HG03378 (cell line): ENCODE results near the gene VEGFC.

Experiments used
- ATAC-seq: cut with Tn5 transposase; IDR thresholded peaks from one replicate; pipeline ENCODE4 v1.9.1; 2021; ENCODE audit warnings: mild to moderate bottlenecking, moderate library complexity; ENCODE audit not compliant: unreplicated experiment

Gene VEGFC

DNA sequence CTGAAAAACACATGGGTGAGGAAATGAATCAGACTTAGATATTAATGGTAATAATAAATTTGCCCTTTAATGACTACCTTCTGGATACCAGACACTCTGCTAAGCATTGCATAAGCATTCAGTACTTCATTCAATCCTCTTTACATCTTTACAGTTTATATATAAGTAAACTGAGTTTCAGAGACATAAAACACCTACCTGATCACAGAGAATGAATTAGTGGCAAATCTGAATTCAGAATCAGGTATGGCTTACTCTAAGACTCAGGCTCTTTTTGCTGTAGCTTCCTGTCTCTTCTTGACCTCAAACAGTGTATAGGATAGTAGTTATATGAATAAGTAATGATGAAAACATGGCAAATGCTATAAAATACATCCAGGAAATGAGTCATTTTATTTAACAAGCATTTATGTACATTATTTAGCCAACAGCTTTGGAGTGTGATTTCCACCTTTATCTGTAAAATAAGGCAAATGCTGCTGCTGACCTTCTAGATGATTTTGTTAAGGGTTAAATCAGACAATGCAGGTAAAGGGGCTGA, 83.9 kb downstream of the VEGFC start:
- ATAC-seq, result no peak

DNA sequence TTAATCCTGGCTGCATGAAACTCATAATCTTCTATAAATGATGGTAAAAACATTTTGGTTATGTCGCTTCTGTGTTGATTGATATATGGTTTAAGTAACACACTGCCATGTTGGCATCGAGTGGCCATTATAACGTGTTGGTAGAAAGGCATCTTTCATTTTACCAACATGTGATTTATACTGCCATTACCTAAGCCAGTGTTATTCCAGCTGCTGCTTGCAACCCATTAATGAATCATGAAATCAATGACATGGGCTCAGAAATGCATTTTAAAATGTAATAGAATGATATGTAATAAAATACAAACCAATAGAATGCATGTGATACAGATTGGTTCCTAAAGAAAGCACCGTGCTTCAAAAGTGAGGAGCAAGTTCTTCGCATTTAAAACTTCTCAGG, 102.0 kb downstream of the VEGFC start:
- ATAC-seq, result no peak

GRCh38 chr4:176680668-176681180, 112.0 kb downstream of the VEGFC start:
- no peak for ATAC-seq

DNA sequence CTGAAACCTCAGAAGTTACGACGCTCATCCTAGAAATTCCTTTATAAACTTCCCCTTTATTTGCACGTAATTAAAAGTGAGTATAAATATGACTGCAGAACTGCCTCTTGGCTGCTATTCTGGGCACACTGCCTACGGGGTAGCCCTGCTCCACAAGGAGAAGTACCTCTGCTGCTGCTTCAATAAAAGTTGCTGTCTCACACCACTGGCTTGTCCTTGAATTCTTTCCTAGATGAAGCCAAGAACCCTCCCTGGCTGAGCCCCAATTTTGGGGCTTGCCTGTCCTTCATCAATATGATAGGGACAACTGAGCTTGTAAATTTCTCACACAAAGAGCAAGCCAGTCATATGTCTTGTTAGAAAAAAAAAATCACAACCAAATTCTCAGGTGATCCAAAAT, 115.8 kb downstream of the VEGFC start:
- no peak for ATAC-seq

GRCh38 chr4:176675810-176676209, 116.9 kb downstream of the VEGFC start:
- ATAC-seq, result no peak

DNA sequence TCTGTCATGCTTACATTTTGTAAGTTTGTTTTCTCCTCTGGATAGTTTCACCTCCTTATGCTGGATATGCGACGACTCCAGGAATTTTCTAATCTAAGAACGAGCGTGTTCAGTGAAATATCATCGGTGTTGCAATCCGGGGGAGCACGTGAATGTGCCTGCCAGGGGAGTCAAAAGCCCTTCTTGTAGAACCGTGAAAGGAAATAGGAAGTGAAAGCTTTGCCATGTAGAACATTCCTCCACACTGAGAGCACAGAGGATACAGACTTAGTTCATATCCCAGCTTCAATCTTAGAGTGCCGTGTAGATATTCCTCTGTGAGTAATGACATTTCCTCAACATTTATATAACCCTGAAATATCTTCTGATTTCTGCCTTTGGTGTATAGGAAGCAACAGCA, 121.2 kb downstream of the VEGFC start:
- no peak for ATAC-seq

GRCh38 chr4:176668324-176668723, 124.4 kb downstream of the VEGFC start:
- no peak for ATAC-seq

DNA sequence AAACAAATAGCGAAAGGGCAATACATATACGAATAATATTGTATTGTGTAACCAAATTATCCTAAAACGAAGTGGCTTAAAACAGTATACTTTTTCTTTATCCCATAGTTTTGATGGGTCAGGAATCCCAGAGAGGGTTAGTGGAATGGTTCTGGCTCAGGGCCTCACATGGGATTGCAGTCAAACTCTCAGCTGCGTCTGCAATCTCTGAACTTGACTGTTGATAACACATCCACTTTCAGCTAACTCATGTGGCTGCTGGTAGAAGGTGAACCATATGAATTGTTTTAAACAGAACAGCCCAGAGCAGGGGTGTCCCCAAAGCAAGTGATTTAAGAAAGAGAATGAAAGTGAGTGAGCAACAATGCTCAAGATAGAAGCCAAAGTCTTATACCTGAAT, 127.8 kb downstream of the VEGFC start:
- no peak for ATAC-seq

GRCh38 chr4:176660561-176660960, 132.2 kb downstream of the VEGFC start:
- no peak for ATAC-seq

- ATAC-seq, result no peak
These were observed 136.6 kb downstream of the VEGFC start for GRCh38 chr4:176656108-176656507.

GRCh38 chr4:176654565-176655216, 138.0 kb downstream of the VEGFC start:
- ATAC-seq, result no peak

GRCh38 chr4:176653401-176654220, 139.1 kb downstream of the VEGFC start:
- ATAC-seq, result no peak

- no peak for ATAC-seq
These were observed 146.4 kb downstream of the VEGFC start for GRCh38 chr4:176646311-176646710.

- no peak for ATAC-seq
These were observed 147.3 kb downstream of the VEGFC start for GRCh38 chr4:176645246-176645960.

GRCh38 chr4:176642472-176642871, 150.2 kb downstream of the VEGFC start:
- ATAC-seq, result no peak

DNA sequence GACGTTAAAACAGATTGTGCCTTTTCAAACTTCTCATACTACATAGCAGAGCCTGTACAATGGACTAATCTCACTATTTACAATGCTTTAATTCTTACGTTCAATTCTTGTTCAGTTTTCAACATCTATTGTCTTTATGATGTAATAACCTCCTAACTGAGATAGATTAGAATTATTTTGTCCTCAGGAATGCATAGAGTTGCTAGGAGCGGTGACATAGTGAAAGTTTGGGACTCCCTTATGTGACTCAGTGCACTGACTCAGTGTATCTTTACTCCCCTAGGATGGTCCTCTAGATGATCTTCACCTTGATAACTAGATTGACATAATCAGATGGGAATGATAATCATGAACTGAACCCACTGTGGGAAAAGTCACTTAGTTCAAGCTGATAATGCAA, 151.5 kb downstream of the VEGFC start:
- ATAC-seq, result no peak

DNA sequence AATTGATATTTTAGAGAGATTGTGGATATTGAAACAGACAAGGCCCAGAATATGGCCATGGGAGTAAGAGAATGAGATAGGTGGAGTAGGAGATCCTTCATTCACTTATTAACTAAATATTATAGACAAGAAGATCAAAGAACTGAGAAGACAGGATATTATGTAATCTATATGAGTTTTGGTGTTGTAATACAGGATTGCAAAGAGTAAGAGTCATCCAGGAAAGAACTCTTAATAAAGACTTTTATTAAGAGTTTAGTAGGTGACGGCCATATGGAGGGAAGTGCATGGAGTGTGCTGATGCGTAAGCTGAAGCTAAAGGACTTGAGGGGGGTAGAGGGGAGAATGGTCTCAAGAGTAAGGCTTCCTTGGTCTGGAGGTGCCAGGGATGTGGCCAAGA, 153.7 kb downstream of the VEGFC start:
- ATAC-seq, result no peak

- ATAC-seq, result no peak
These were observed 156.4 kb downstream of the VEGFC start for GRCh38 chr4:176636292-176636691.

DNA sequence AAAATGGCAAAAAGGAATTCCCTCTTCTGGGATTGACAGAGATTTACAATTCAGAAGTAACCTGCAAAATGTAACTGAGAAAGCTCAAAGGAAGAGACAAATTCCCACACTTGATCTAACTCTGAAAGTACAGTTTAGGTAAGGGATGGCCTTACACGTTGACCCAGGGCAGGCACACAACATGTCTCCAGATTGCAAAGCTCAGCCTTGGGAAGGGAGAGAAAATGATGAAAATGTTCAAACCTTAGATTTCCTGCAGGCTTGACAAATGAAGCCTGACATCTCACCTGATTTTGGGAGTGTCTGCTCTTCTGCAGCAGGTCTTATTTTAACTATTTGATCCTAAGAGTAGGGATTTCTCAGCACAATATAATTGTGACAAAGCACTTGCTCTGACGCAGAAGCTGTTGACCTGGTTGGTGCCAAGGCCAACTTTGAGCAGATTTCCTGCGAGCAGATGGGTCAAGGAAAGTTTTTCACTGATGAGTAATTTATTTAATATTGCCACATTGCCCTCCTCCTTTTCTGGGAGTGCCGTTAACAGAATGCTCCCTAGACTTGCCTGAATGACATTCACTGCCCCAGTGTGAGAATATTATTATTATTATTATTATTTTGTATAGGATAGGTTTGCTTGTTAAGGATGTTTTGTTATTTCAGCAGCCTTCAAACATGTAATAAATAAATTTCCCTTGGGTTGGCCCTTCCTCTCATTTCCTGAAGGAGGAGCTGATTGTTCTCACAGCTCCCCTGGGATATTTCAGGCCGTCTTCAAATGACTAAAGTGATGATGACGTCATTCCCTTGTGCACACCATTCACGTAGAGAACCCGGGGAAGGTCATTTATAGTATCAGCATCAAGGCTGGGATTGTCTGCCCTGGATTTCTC, 157.1 kb downstream of the VEGFC start:
- ATAC-seq, result no peak
